BLaER1 (cell line): ENCODE data around the gene IFFO2.

Source experiments
- H3K27ac ChIP-seq: shearing (Covaris generic); formaldehyde crosslinking; 2 replicates; pipeline ENCODE4 v1.8.1; 2022
- H3K27me3 ChIP-seq: shearing (Covaris generic); formaldehyde crosslinking; 2 replicates; pipeline ENCODE4 v1.8.1; 2022
- H3K36me3 ChIP-seq: shearing (Covaris generic); formaldehyde crosslinking; 2 replicates; pipeline ENCODE4 v1.8.1; 2022
- H3K4me1 ChIP-seq: shearing (Covaris generic); formaldehyde crosslinking; 2 replicates; pipeline ENCODE4 v1.8.1; 2022
- H3K4me2 ChIP-seq: shearing (Covaris generic); formaldehyde crosslinking; 2 replicates; pipeline ENCODE4 v1.8.1; 2022
- H3K4me3 ChIP-seq: shearing (Covaris generic); formaldehyde crosslinking; 2 replicates; pipeline ENCODE4 v1.8.1; 2022
- H3K9ac ChIP-seq: shearing (Covaris generic); formaldehyde crosslinking; 2 replicates; pipeline ENCODE4 v1.8.1; 2022
- H3K9me3 ChIP-seq: shearing (Covaris generic); formaldehyde crosslinking; 2 replicates; pipeline ENCODE4 v1.8.1; 2022
- H4K20me1 ChIP-seq: shearing (Covaris generic); formaldehyde crosslinking; 2 replicates; pipeline ENCODE4 v1.8.1; 2022
- Cebpa-rat ChIP-seq: shearing (Covaris generic); IDR thresholded peaks from 2 replicates; pipeline ENCODE4 v1.8.1; 2022

IFFO2 gene

DNA sequence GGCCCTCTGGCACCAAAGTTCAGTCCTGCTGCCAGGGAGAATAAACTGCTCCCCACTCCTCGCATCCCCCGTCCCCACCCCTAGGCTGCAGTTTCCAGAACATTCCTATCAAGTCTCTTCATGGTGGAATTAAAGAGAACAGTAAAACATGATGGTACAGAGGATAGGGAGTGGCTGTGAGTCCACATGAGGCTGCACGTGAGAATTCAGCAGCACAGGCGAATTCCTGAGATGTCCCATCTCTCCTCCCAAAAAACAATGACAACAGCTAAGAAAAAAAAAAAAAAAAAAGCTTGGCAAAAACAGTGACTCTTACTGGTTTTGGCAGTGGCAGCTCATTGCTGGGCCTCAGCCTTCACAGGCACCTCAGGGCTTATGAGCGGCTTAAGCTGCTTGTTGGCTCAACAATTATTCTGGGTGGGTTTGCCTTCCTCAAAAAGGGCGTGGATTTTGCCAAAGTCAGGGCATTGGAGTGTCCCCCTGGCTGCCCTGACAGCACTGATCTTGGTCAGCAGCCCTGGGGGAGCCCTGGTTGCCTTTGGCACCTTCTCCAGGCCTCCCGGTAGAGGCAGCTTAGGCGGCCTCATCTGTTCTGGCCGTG is 5.7 kb upstream of the IFFO2 start:
- no peak for TF ChIP-seq Cebpa-rat
- H3K4me3 ChIP-seq: no peak overlapping the region
- H3K4me1 ChIP-seq: peaks cover 13% of the 10 kb centered on the region
- no peaks in the 10 kb centered on the region for H3K9me3 ChIP-seq
- H3K27ac ChIP-seq: no peak overlapping the region
- H3K4me2 ChIP-seq: no peak overlapping the region
- H3K27me3 ChIP-seq: no peaks in the 10 kb centered on the region
- H4K20me1 ChIP-seq: no peaks in the 10 kb centered on the region
- H3K9ac ChIP-seq: no peak overlapping the region
- H3K36me3 ChIP-seq: no peaks in the 10 kb centered on the region

DNA sequence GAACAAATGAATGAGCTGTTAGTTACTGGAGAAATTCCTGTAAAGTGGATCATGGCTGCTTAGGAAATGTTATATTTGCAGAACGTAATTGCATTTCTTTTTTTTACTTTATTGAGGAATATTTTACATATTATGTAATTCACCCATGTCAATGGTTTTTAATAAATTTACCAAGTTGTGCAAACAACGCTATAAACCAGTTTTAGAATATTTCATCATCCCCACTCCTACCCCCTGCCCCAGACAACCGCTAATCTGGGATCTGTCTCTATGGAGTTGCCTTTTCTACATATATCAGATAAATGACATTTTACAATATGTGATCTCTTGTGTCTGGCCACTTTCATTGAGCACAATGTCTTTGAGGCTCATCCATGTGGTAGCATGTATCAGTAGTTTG is 4.3 kb upstream of the IFFO2 start:
- no peak for TF ChIP-seq Cebpa-rat
- H3K9ac ChIP-seq: no peak overlapping the region

DNA sequence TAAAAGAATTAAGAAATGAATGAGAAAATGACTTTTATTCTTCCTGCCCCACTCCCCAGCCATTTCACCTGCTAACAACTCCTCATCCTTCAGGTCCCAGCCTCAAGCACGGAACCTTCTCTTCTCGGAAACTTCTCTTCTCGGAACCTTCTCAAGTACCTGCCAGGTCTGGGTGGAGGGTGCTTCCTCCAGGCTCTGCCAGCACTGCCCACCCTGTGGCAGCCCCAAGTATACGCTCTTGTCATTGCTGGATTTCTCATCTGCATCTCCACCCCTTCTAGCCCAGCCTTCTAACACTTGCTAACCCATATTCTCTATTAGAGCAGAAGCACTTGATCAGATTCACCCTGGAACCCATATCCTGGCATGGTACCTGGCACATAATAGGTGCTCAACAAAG is 3.9 kb upstream of the IFFO2 start:
- no peak overlapping the region for H3K4me2 ChIP-seq
- no peaks in the 10 kb centered on the region for H3K36me3 ChIP-seq
- peaks cover 19% of the 10 kb centered on the region for H3K4me1 ChIP-seq
- peaks cover 9% of the 10 kb centered on the region for H4K20me1 ChIP-seq
- no peak overlapping the region for H3K4me3 ChIP-seq
- H3K27me3 ChIP-seq: no peaks in the 10 kb centered on the region
- no peak for TF ChIP-seq Cebpa-rat
- H3K9me3 ChIP-seq: no peaks in the 10 kb centered on the region
- H3K9ac ChIP-seq: no peak overlapping the region
- H3K27ac ChIP-seq: no peak overlapping the region

More for the DNA sequence above, 4.3 kb upstream of the IFFO2 start:
- H3K36me3 ChIP-seq: no peaks in the 10 kb centered on the region
- no peak overlapping the region for H3K4me2 ChIP-seq
- H3K27me3 ChIP-seq: no peaks in the 10 kb centered on the region
- H3K4me3 ChIP-seq: no peak overlapping the region
- no peak overlapping the region for H3K27ac ChIP-seq
- H4K20me1 ChIP-seq: peaks cover 5% of the 10 kb centered on the region
- H3K4me1 ChIP-seq: peaks cover 17% of the 10 kb centered on the region
- H3K9me3 ChIP-seq: no peaks in the 10 kb centered on the region

DNA sequence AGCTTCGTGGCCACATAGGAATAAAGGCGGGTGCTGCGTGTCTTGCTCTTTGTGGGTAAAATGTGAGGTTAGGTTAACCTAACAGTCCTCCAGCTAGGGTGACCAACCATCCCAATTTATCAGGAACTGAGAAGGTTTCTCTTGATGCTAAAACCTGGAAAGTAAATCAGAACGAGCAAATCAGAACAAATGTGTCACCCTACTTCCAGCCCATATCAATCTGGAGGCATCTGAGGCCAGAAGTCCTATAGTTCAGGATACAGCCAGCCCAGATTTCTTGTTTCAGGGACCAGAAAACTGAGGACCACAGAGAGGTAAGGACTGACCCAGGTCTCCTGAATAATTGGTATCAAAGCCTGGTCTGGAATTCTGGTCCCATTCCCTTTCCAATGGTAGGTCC is 3.1 kb upstream of the IFFO2 start:
- TF ChIP-seq Cebpa-rat: no peak
- H3K9ac ChIP-seq: no peak overlapping the region
- no peak overlapping the region for H3K27ac ChIP-seq
- H3K4me2 ChIP-seq: no peak overlapping the region
- H3K4me3 ChIP-seq: no peak overlapping the region
- H4K20me1 ChIP-seq: peaks cover 17% of the 10 kb centered on the region
- peaks cover 27% of the 10 kb centered on the region for H3K4me1 ChIP-seq
- H3K36me3 ChIP-seq: no peaks in the 10 kb centered on the region
- H3K27me3 ChIP-seq: no peaks in the 10 kb centered on the region
- H3K9me3 ChIP-seq: no peaks in the 10 kb centered on the region

DNA sequence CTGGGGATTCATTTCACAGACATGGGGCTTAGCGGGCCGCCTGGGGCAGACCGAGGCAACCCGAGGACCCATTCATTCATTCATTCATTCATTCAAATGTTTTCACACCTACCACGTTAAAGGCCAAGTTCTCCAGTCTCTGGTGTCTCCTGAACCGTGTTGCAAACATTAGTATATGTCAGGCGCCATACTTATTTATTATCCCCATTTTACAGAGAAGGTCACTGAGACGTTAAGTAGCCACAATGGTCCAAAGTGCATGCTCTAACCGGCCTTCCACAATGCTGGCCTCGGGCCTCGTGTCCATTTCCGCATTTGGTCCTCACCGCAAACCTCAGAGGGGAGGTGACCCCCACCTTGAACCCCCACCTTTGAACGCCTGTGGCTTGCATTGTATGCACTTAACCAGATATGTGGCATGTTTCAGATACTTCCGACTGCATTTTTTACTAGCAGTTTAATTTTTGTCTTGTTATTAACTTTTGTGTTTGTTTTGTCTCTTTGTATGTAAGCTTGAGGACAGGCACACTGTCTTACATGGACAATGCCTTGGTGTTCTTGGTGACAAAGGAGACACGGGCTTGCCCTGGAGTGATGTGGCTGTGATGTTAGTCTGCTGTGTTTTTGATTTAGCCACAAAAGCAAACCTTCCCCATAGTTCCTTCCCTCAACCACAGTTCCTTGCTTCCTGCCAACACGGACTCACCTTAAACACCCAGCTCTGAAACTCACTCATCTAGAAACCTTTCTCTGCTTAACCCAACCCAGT is 1.2 kb upstream of the IFFO2 start:
- Histone ChIP-seq H3K27ac (no peak overlapping the region), H3K36me3 (no peaks in the 10 kb centered on the region)

DNA sequence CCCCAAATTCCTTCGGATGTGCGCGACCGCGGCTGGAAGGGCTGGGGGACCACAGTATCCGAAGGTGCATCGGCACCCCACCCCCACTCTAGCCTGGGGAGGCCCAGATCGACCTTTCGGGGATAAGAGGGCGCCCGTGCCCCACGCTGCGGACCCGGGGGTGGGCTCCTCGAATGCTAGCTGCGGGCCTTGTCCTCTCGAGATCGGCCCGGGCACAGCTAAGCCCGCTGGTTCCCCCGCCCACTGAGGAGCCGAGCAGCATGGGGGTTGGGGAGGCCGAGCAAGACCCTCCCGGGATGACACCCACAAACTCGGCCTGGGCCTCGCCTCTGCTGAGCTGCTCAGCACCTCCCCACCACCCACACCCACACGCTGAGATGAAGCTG is 653 bp upstream of the IFFO2 start:
- H3K27ac ChIP-seq: peak overlapping the region; percentile 57
- H4K20me1 ChIP-seq: peaks cover 42% of the 10 kb centered on the region
- H3K4me2 ChIP-seq: peak overlapping the region; percentile 93
- H3K4me1 ChIP-seq: peaks cover 51% of the 10 kb centered on the region
- H3K4me3 ChIP-seq: peak overlapping the region; percentile 89
- H3K9me3 ChIP-seq: no peaks in the 10 kb centered on the region
- no peak for TF ChIP-seq Cebpa-rat
- H3K36me3 ChIP-seq: no peaks in the 10 kb centered on the region
- H3K27me3 ChIP-seq: no peaks in the 10 kb centered on the region
- H3K9ac ChIP-seq: peak overlapping the region; percentile 76

More for the DNA sequence above, 1.2 kb upstream of the IFFO2 start:
- TF ChIP-seq Cebpa-rat: no peak
- Histone ChIP-seq H3K9me3 (no peaks in the 10 kb centered on the region), H3K4me3 (peak overlapping the region; percentile 89; the same call in 1 of the 2 replicates), H3K27me3 (no peaks in the 10 kb centered on the region), H3K4me1 (peaks cover 46% of the 10 kb centered on the region), H3K9ac (no peak overlapping the region; the same call in 1 of the 2 replicates), H4K20me1 (peaks cover 36% of the 10 kb centered on the region), H3K4me2 (peak overlapping the region; percentile 93)

DNA sequence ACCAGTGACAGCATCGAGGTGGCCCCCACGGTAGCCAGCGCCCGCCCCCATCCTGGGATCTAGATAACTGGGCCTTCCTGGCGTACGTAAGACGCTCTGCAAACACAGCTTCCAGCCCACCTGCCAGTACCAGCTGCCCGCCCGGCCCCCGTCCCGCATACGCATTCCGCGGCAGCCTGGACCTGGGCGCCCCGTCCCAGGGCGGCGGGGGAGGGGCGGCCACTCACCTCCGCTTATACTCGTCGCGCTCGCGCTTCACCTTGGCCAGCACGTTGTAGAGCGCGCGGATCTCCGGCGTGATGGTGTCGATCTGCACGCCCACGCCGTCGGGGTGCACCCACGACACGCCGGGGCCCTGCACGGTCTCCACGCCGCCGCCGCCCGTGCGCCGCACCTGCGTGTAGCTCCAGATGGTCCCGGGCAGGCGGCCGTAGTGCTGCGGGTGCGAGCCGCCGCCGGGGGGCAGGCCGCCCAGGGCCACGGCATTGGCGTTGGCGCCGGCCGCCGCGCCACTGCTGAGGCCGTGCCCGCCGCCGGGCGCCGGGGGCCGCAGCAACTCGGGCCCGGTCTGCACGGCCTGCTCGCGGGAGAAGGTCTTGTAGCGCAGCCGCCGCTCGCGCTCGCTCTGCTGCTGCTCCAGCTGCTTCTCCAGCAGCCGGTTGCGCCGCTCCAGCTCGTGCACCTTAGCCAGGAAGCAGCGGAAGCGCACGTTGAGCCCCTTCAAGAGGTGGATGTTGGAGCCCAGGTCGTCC is 859 bp downstream of the IFFO2 start:
- peak overlapping the region; percentile 73 for H3K27ac ChIP-seq
- H3K36me3 ChIP-seq: no peaks in the 10 kb centered on the region
- peak overlapping the region; percentile 99 for H3K4me2 ChIP-seq
- no peaks in the 10 kb centered on the region for H3K27me3 ChIP-seq
- peak overlapping the region; percentile 89 for H3K4me3 ChIP-seq
- no peaks in the 10 kb centered on the region for H3K9me3 ChIP-seq
- peaks cover 66% of the 10 kb centered on the region for H3K4me1 ChIP-seq
- peaks cover 48% of the 10 kb centered on the region for H4K20me1 ChIP-seq
- no peak for TF ChIP-seq Cebpa-rat
- peak overlapping the region; percentile 83 for H3K9ac ChIP-seq

DNA sequence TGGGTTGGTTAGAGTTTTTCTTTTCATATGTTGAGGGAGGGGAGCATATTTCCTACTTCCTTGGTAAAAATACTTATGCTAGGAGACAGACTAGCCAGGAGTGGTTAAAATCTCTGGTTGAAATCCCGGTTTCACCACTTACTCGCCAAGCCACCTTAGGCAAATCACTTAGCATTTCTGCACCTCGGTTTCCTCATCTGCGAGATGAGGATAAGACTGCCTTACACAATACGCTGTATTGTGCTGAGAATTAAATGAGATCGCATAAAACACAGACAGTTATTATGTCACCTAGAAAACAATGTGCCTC is 1.4 kb downstream of the IFFO2 start:
- Histone ChIP-seq H3K4me2 (peak overlapping the region; percentile 99), H3K4me1 (peaks cover 72% of the 10 kb centered on the region), H3K9ac (peak overlapping the region; percentile 83), H3K9me3 (no peaks in the 10 kb centered on the region), H3K27ac (peak overlapping the region; percentile 73; the same call in 1 of the 2 replicates), H4K20me1 (peaks cover 48% of the 10 kb centered on the region), H3K36me3 (no peaks in the 10 kb centered on the region), H3K27me3 (no peaks in the 10 kb centered on the region), H3K4me3 (peak overlapping the region; percentile 89)
- TF ChIP-seq Cebpa-rat: no peak

DNA sequence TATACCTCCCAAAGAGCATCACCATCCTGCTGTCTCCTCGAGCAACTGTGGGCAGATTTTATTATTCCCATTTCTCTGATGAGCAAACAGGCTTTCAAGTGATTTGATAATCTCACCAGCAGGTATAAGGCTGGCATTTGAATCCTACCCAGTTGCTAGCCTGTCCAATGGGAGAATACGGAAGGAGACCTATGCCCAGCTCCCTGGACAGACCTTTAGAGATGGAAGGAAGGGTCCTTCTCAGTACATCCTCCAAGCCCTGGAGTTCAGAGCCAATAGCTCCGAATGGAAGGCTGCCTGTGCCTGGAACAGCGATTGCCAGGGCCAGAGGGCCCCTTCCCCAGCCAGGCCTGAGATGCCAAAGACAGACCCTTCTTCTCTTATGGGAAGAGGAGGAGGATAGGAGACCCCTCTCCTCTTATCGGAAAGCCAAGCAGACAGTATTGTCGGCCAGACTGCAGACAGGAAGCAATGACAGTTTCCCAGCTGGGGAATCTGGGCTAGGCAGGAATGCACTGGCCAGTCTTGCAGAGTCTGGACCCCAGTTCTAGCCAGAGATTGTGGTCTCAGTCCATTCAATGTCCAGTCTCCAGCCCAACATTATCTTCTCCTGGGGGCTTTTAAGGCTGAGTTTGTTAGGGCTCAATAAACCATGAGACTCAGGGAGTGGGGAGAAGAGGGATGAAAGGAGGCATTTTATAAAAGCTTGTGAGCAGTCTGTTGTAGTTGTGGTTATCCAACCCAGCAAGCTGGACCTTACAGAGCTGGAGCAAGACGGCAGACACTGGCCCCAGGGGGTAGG is 2.0 kb downstream of the IFFO2 start:
- Histone ChIP-seq H4K20me1 (peaks cover 48% of the 10 kb centered on the region), H3K4me3 (peak overlapping the region; percentile 89), H3K27me3 (no peaks in the 10 kb centered on the region), H3K9ac (peak overlapping the region; percentile 83; the same call in 1 of the 2 replicates), H3K36me3 (no peaks in the 10 kb centered on the region), H3K4me2 (peak overlapping the region; percentile 99), H3K27ac (no peak overlapping the region), H3K9me3 (no peaks in the 10 kb centered on the region), H3K4me1 (peaks cover 78% of the 10 kb centered on the region)
- no peak for TF ChIP-seq Cebpa-rat
